Stomach (tissue), 9 donors: ENCODE data around the gene NXPH2. TPM values are rescaled to one million over a fixed set of nuclear protein-coding genes. Genes with fewer than 3 reads are reported as not detected.

ENCODE experiments used
- DNase-seq, 2 donors: peaks; one replicate each; pipeline versions ENCODE4 v3.0.0 to v3.0.0-alpha.2; 2013 to 2019
- H3K27ac ChIP-seq, 5 donors: fragments of 200-600 bp in 4 of 5; sonication (generic) in 4 of 5; one replicate each; pipeline ENCODE4 v1.5.1; 2013 to 2019; ENCODE audit warnings: mild to moderate bottlenecking in 1 of 5, moderate library complexity in 1 of 5
- H3K27me3 ChIP-seq, 3 donors: fragments of 200-600 bp; sonication (generic); one replicate each; pipeline ENCODE4 v1.5.1; 2017 to 2019; ENCODE audit warnings: mixed run types in 1 of 3
- H3K36me3 ChIP-seq, 4 donors: fragments of 200-600 bp; sonication (generic); 1 replicate in 3 of 4; 2 replicates in 1 of 4; pipeline ENCODE4 v1.5.1; 2016 to 2019
- H3K4me1 ChIP-seq, 4 donors: fragments of 200-600 bp; sonication (generic); one replicate each; pipeline ENCODE4 v1.5.1; 2016 to 2019
- H3K4me3 ChIP-seq, 4 donors: fragments of 200-600 bp; sonication (generic) in 3 of 4; one replicate each; pipeline ENCODE4 v1.5.1; 2016 to 2019; ENCODE audit warnings: mild to moderate bottlenecking in 1 of 4
- H3K9me3 ChIP-seq, 4 donors: fragments of 200-600 bp; sonication (generic); one replicate each; pipeline ENCODE4 v1.5.1; 2016 to 2019
- EP300 ChIP-seq: sonication (generic); formaldehyde crosslinking; IDR thresholded peaks from one replicate; pipeline ENCODE4 v1.6.1; 2017; ENCODE audit warnings: antibody characterized with exemption
- POLR2A ChIP-seq, 4 donors: fragments of 450-650 bp; IDR thresholded peaks; one replicate each; pipeline ENCODE4 v1.6.1; 2016; ENCODE audit warnings: antibody characterized with exemption in 4 of 4, control low read depth in 2 of 4, mild to moderate bottlenecking in 1 of 4, moderate library complexity in 1 of 4
- POLR2AphosphoS5 ChIP-seq, 3 donors: sonication (generic); formaldehyde crosslinking; IDR thresholded peaks; one replicate each; pipeline ENCODE4 v1.6.1; 2016; ENCODE audit warnings: antibody characterized with exemption in 3 of 3
- WGBS, 5 donors: extraction: QIAGEN DNeasy Blood & Tissue Kit in 3 of 5; methylation state at CpG; one replicate each; pipeline versions ENCODE4 v1.1.5 to v1.1.7; 2013 to 2018; 5-methylcytosine and 5-hydroxymethylcytosine counted together
- intact Hi-C: fragments of 100-400 bp; cut with DNase I; formaldehyde crosslinking; loops from one replicate; pipeline ENCODE4 v1.15.1; 2023; ENCODE audit warnings: low total_unique reads
- polyA plus RNA-seq, 3 donors: library from polyadenylated mRNA; stranded (reverse); fragments of 200-250 nt; gene quantifications; one replicate each; pipeline ENCODE4 v1.2.3, GENCODE V29; 2013
- total RNA-seq, 5 donors: library from RNA; depleted of rRNA; stranded (reverse); fragments of >200 nt; gene quantifications; one replicate each; pipeline versions ENCODE4 v1.1.0 to v1.2.3, GENCODE V29; 2014 to 2016
- TF ChIP-seq, protein P1 (sequence below), 7 experiments: fragments of 450-650 bp in 4 of 7; fragments of 200-600 bp in 3 of 7; sonication (generic) in 3 of 7; IDR thresholded peaks; one replicate each; pipeline ENCODE4 v1.5.1; 2016 to 2019; ENCODE audit warnings: antibody characterized with exemption in 7 of 7, control low read depth in 2 of 7, mild to moderate bottlenecking in 1 of 7
- donor health status: healthy with polysubstance abuse.
- donor health status: Bipolar disorder and iron deficiency.
- donor health status: healthy.

Gene NXPH2
- total and polyA plus RNA-seq, 8 donors = 1.1 TPM; not detected in 7

DNA sequence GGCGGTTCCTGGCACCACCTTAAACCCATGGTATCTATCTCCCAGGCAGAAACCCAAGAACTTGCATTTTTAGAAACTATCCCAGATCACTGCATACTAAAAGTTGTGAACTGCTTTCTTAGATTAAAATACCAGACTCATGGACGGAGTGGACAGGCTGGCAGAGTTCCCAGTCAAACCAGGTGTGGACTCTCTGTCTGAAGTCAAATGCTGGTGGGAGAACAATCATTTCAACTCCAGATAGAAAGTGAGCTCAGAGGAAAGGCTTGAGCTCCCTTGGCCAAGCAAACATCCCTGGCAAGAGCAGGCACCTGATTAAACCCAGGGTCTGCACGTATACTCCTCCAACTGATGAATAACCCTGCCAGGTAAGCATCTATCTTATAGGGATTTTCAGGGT, 19.5 kb downstream of the NXPH2 start:
- H3K27me3 ChIP-seq = no peaks in the 10 kb centered on the region
- WGBS, 5 donors = 35 to 55% (median 45%) methylated on average over 3 of the region's 3 CpGs
- no peak overlapping the region for H3K27ac ChIP-seq
- no peaks in the 10 kb centered on the region for H3K36me3 ChIP-seq
- no peak for TF ChIP-seq POLR2AphosphoS5 (IDR thresholded peaks at IDR 0.05)
- TF ChIP-seq POLR2A (IDR thresholded peaks at IDR 0.05) = no peak
- TF ChIP-seq EP300 = no peak
- TF ChIP-seq, protein P1, sequence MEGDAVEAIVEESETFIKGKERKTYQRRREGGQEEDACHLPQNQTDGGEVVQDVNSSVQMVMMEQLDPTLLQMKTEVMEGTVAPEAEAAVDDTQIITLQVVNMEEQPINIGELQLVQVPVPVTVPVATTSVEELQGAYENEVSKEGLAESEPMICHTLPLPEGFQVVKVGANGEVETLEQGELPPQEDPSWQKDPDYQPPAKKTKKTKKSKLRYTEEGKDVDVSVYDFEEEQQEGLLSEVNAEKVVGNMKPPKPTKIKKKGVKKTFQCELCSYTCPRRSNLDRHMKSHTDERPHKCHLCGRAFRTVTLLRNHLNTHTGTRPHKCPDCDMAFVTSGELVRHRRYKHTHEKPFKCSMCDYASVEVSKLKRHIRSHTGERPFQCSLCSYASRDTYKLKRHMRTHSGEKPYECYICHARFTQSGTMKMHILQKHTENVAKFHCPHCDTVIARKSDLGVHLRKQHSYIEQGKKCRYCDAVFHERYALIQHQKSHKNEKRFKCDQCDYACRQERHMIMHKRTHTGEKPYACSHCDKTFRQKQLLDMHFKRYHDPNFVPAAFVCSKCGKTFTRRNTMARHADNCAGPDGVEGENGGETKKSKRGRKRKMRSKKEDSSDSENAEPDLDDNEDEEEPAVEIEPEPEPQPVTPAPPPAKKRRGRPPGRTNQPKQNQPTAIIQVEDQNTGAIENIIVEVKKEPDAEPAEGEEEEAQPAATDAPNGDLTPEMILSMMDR (IDR thresholded peaks at IDR 0.05) = no peak
- H3K4me3 ChIP-seq = no peak overlapping the region
- no peaks in the 10 kb centered on the region for H3K4me1 ChIP-seq
- H3K9me3 ChIP-seq = no peaks in the 10 kb centered on the region
- intact Hi-C loops = no loop called here
- DNase-seq = peak in 1 of 2 donors; percentile 62

DNA sequence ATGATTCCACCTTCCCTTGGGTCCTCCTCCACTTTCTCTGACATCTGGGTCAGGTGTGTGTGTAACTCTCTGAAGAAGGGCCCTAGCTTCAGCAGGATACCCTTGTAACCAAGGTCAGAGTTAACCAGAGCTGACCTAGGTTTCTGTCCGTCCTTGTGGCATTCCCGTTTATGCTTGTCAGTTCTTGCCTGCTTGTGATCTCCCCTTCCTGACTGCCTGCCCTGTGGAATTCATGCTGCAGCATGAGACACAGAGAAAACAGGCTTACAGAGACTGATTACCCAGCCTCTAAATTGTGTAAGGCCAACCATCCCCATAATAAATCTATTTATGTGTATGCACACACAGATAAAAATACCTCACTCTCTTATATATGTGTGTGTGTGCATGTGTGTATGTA, 22.8 kb downstream of the NXPH2 start:
- no peaks in the 10 kb centered on the region for H3K36me3 ChIP-seq
- H3K4me3 ChIP-seq = no peak overlapping the region
- H3K4me1 ChIP-seq = no peaks in the 10 kb centered on the region
- no peak for DNase-seq
- TF ChIP-seq, protein P1 (IDR thresholded peaks at IDR 0.05) = no peak
- TF ChIP-seq POLR2A (IDR thresholded peaks at IDR 0.05) (no peak), EP300 (no peak), POLR2AphosphoS5 (IDR thresholded peaks at IDR 0.05) (no peak)
- H3K27me3 ChIP-seq = no peaks in the 10 kb centered on the region
- intact Hi-C loops = no loop called here
- no peak overlapping the region for H3K27ac ChIP-seq
- peaks cover 0 to 7% (median 5%) of the 10 kb centered on the region in 4 donors for H3K9me3 ChIP-seq
- WGBS, 5 donors = 73 to 92% (median 82%) methylated on average over 2 of the region's 2 CpGs; no CpG with 5 or more reads in 1 of the 5 donors

DNA sequence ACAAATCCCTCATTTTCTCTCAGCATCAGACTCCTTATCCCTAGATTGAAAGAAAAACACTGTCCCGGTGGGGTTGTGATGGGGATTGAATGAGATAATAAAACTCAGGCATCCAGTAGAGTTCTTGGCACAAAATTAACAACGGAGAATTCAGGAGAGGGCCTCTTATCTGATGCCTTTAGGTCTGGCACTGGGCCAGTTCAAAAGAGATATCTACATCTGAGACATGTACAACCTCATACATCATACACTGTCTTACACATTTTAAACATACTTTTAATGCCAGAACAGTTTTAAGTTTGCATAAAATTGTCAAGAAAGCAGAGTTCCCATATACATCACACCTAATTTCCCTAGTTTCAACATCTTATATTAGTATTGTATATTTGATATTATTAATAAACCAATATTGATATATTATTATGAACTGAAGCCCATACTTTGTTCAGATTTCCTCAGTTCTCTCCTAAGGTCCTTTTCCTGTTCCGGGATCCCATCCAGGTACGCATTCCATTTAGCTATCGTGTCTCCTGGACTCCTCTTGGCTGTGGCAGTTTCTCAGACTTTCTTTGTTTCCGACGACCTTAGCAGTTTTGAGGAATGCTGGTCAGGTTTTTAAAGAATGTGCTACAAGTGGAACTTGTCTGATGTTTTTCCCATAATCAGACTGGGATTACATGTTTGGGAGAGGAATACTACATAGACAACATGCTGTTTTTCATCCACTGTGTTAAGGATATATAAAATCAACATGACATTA, 27.8 kb downstream of the NXPH2 start:
- Histone ChIP-seq H3K27me3 (no peaks in the 10 kb centered on the region), H3K27ac (no peak overlapping the region), H3K4me3 (no peak overlapping the region), H3K9me3 (peaks cover 0 to 7% (median 5%) of the 10 kb centered on the region in 4 donors), H3K4me1 (no peaks in the 10 kb centered on the region), H3K36me3 (no peaks in the 10 kb centered on the region)
- TF ChIP-seq, protein P1 (IDR thresholded peaks at IDR 0.05) = no peak
- TF ChIP-seq EP300 (no peak), POLR2AphosphoS5 (IDR thresholded peaks at IDR 0.05) (no peak), POLR2A (IDR thresholded peaks at IDR 0.05) (no peak)
- intact Hi-C loops = no loop called here
- DNase-seq = peak in 1 of 2 donors; percentile 17
- 63 to 83% (median 70%) methylated on average over 7 of the region's 7 CpGs for WGBS, 5 donors

DNA sequence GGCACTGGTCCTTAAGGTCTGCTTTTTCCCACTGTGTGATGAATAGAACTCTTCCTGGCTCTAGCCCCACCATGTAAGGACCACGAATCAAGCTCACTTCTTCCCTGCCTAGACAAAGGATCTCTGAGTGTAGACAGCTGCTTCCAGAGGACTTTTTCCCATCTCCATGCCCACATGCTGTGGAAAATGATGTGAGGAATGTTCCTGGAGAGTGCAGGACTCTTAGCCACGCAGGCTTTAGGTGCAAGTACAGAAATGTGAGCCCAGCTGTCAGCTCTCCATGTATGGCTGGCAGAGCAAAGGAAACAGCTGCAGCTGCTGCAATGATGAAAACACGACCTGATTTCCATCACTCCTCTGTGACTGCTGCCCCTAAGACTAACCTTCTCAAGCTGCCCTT, 35.5 kb downstream of the NXPH2 start:
- intact Hi-C loops = no loop called here
- DNase-seq = peak in 1 of 2 donors; percentile 16
- 14 to 28% (median 24%) methylated on average over 3 of the region's 3 CpGs for WGBS, 5 donors

More for the DNA sequence above, 35.5 kb downstream of the NXPH2 start:
- Histone ChIP-seq H3K27me3 (no peaks in the 10 kb centered on the region), H3K9me3 (no peaks in the 10 kb centered on the region), H3K4me3 (no peak overlapping the region), H3K27ac (no peak overlapping the region), H3K36me3 (no peaks in the 10 kb centered on the region), H3K4me1 (no peaks in the 10 kb centered on the region)
- TF ChIP-seq, protein P1 (IDR thresholded peaks at IDR 0.05) = no peak
- TF ChIP-seq POLR2A (IDR thresholded peaks at IDR 0.05) (no peak), POLR2AphosphoS5 (IDR thresholded peaks at IDR 0.05) (no peak), EP300 (no peak)
